GM23338 (cell line): ENCODE results near the gene COL16A1. TPM values are rescaled to one million over a fixed set of nuclear protein-coding genes. Genes with fewer than 3 reads are reported as not detected.

Source experiments
- ATAC-seq: fragments of 200-7000 bp; cut with Tn5 transposase; 3 replicates; pipeline ENCODE4 v1.9.1; 2020
- DNase-seq: peaks from one replicate; pipeline ENCODE4 v3.0.0-alpha.2; 2015; ENCODE audit warnings: low spot score
- H2AFZ ChIP-seq: fragments of 200-600 bp; sonication (generic); 2 replicates; pipeline ENCODE4 v1.8.0; 2016; ENCODE audit warnings: antibody characterized with exemption, mild to moderate bottlenecking, moderate library complexity
- H3F3A ChIP-seq: fragments of 200-600 bp; sonication (generic); replicated peaks from 2 replicates; pipeline ENCODE4 v1.8.0; 2017; ENCODE audit warnings: antibody characterized with exemption, mixed run types, low read depth
- H3K27ac ChIP-seq: fragments of 200-600 bp; sonication (generic); 2 replicates; pipeline ENCODE4 v1.6.1; 2016; ENCODE audit warnings: low read depth
- H3K27me3 ChIP-seq: fragments of 200-600 bp; sonication (generic); 2 replicates; pipeline ENCODE4 v1.8.0; 2016; ENCODE audit warnings: mild to moderate bottlenecking, mixed run types, moderate library complexity; ENCODE audit not compliant: insufficient read depth
- H3K36me3 ChIP-seq: fragments of 200-600 bp; sonication (generic); 2 replicates; pipeline ENCODE4 v1.8.0; 2016; ENCODE audit warnings: mild to moderate bottlenecking; ENCODE audit not compliant: insufficient read depth
- H3K4me1 ChIP-seq: fragments of 200-600 bp; sonication (generic); 2 replicates; pipeline ENCODE4 v1.8.0; 2016; ENCODE audit warnings: mild to moderate bottlenecking, moderate library complexity; ENCODE audit not compliant: insufficient read depth
- H3K4me2 ChIP-seq: fragments of 200-600 bp; sonication (generic); 2 replicates; pipeline ENCODE4 v1.7.1; 2017; ENCODE audit warnings: mixed run types
- H3K4me3 ChIP-seq: fragments of 200-600 bp; sonication (generic); 2 replicates; pipeline ENCODE4 v1.6.1; 2016; ENCODE audit warnings: mixed run types
- H3K79me2 ChIP-seq: fragments of 200-600 bp; sonication (generic); replicated peaks from 2 replicates; pipeline ENCODE4 v1.8.0; 2017; ENCODE audit warnings: mild to moderate bottlenecking; ENCODE audit not compliant: insufficient read depth
- H3K9me2 ChIP-seq: fragments of 200-600 bp; sonication (generic); 2 replicates; pipeline ENCODE4 v1.8.0; 2017; ENCODE audit not compliant: insufficient read depth
- H4K20me1 ChIP-seq: fragments of 200-600 bp; sonication (generic); replicated peaks from 2 replicates; pipeline ENCODE4 v1.8.0; 2017; ENCODE audit warnings: mild to moderate bottlenecking; ENCODE audit not compliant: insufficient read depth
- H3K27ac Mint-ChIP-seq: 2 replicates; pipeline ENCODE4 v1.8.0; 2020; ENCODE audit warnings: inconsistent platforms, mild to moderate bottlenecking, moderate library complexity, mixed read lengths
- H3K27me3 Mint-ChIP-seq: 3 replicates; pipeline ENCODE4 v1.8.0; 2022; ENCODE audit warnings: low read depth, mild to moderate bottlenecking, moderate library complexity, mixed read lengths, inconsistent platforms; ENCODE audit not compliant: insufficient read depth, poor library complexity
- H3K36me3 Mint-ChIP-seq: 3 replicates; pipeline ENCODE4 v1.8.0; 2021; ENCODE audit warnings: low read depth, mild to moderate bottlenecking, inconsistent platforms, moderate library complexity, mixed read lengths
- H3K4me1 Mint-ChIP-seq: 3 replicates; pipeline ENCODE4 v1.8.0; 2020; ENCODE audit warnings: mild to moderate bottlenecking, inconsistent platforms, mixed read lengths
- H3K4me3 Mint-ChIP-seq: 3 replicates; pipeline ENCODE4 v1.8.0; 2021; ENCODE audit warnings: moderate library complexity, mild to moderate bottlenecking, inconsistent platforms, mixed read lengths
- H3K9me3 Mint-ChIP-seq: 3 replicates; pipeline ENCODE4 v1.8.0; 2020; ENCODE audit warnings: moderate library complexity, mild to moderate bottlenecking, inconsistent platforms, mixed read lengths
- CREB1 ChIP-seq: fragments of 250-450 bp; sonication (Bioruptor Pico); IDR thresholded peaks from 2 replicates; pipeline ENCODE4 v1.5.0; 2020; ENCODE audit warnings: low read depth, mild to moderate bottlenecking, moderate library complexity
- EZH2phosphoT487 ChIP-seq: fragments of 200-600 bp; sonication (generic); IDR thresholded peaks from one replicate; pipeline ENCODE4 v1.8.1; 2018; ENCODE audit warnings: antibody characterized with exemption; ENCODE audit not compliant: unreplicated experiment
- REST ChIP-seq: IDR thresholded peaks from one replicate; pipeline ENCODE4 v1.6.1; 2018; ENCODE audit warnings: antibody characterized with exemption; ENCODE audit not compliant: unreplicated experiment
- ZNF114 ChIP-seq: fragments of 250-450 bp; sonication (Bioruptor Pico); IDR thresholded peaks from 2 replicates; pipeline ENCODE4 v1.5.0; 2020; ENCODE audit warnings: mild to moderate bottlenecking, moderate library complexity
- ZNF331 ChIP-seq: fragments of 250-450 bp; sonication (Bioruptor Pico); IDR thresholded peaks from 2 replicates; pipeline ENCODE4 v1.5.0; 2020; ENCODE audit warnings: low read depth, mild to moderate bottlenecking, moderate library complexity
- ZNF462 ChIP-seq: fragments of 250-450 bp; sonication (Bioruptor Pico); IDR thresholded peaks from 2 replicates; pipeline ENCODE4 v1.5.0; 2020; ENCODE audit warnings: mild to moderate bottlenecking, moderate library complexity
- polyA plus RNA-seq: library from polyadenylated mRNA; unstranded; fragments of >200 nt; fragmentation: Nextera tagmentation; extraction: Ambion mirVana; gene quantifications from 2 replicates; pipeline ENCODE4 v1.2.1, GENCODE V29; 2016
- total RNA-seq: library from RNA; depleted of rRNA; stranded (reverse); fragments of >200 nt; shearing (Covaris generic); gene quantifications from 2 replicates; pipeline ENCODE4 v1.2.3, GENCODE V29; 2014
- TF ChIP-seq, protein P1 (sequence below): IDR thresholded peaks from 2 replicates; pipeline ENCODE4 v1.6.1; 2016; ENCODE audit warnings: antibody characterized with exemption

The COL16A1 gene
- total and polyA plus RNA-seq, 2 experiments from 2014 or later, result 4.2 to 13.2 TPM

- TF ChIP-seq, protein P1, sequence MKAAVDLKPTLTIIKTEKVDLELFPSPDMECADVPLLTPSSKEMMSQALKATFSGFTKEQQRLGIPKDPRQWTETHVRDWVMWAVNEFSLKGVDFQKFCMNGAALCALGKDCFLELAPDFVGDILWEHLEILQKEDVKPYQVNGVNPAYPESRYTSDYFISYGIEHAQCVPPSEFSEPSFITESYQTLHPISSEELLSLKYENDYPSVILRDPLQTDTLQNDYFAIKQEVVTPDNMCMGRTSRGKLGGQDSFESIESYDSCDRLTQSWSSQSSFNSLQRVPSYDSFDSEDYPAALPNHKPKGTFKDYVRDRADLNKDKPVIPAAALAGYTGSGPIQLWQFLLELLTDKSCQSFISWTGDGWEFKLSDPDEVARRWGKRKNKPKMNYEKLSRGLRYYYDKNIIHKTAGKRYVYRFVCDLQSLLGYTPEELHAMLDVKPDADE, result no peak
- no peak for TF ChIP-seq ZNF462
- TF ChIP-seq ZNF114 (CRISPR knock-in tag), result no peak
- TF ChIP-seq CREB1 (CRISPR knock-in tag), result no peak
These were observed 59.7 kb downstream of the COL16A1 start (continued) for GRCh38 chr1:31643976-31644559.

GRCh38 chr1:31642897-31643296, 60.9 kb downstream of the COL16A1 start:
- Histone ChIP-seq H3F3A (peaks cover 8% of the 10 kb centered on the region; the same call in 1 of the 2 replicates), H3K27ac (no peak overlapping the region), H4K20me1 (no peaks in the 10 kb centered on the region; the same call in 1 of the 2 replicates), H3K9me2 (no peaks in the 10 kb centered on the region), H3K4me2 (peak overlapping the region; percentile 93), H3K27me3 (no peaks in the 10 kb centered on the region), H2AFZ (no peak overlapping the region), H3K4me1 (peaks cover 36% of the 10 kb centered on the region), H3K79me2 (peaks cover 61% of the 10 kb centered on the region), H3K4me3 (peak overlapping the region; percentile 32), H3K36me3 (no peaks in the 10 kb centered on the region)
- H3K4me3 Mint-ChIP-seq, result no peak overlapping the region
- DNase-seq (no peak), ATAC-seq (no peak)
- H3K27ac Mint-ChIP-seq, result no peak overlapping the region
- H3K27me3 Mint-ChIP-seq, result peaks cover 8% of the 10 kb centered on the region
- no peaks in the 10 kb centered on the region for H3K36me3 Mint-ChIP-seq
- H3K4me1 Mint-ChIP-seq, result peaks cover 13% of the 10 kb centered on the region; the same call in 2 of the 3 replicates
- no peaks in the 10 kb centered on the region; the same call in 2 of the 3 replicates for H3K9me3 Mint-ChIP-seq
- no peak for TF ChIP-seq ZNF331 (CRISPR knock-in tag)
- no peak for TF ChIP-seq CREB1 (CRISPR knock-in tag)
- TF ChIP-seq EZH2phosphoT487, result no peak
- TF ChIP-seq REST, result no peak
- TF ChIP-seq, protein P1, result no peak
